GM23338 (cell line): ENCODE results near the gene SLC35F4.

Experiments used
- EZH2 ChIP-seq: fragments of 200-600 bp; sonication (generic); IDR thresholded peaks from one replicate; pipeline ENCODE4 v1.8.0; 2017; ENCODE audit warnings: antibody characterized with exemption, mild to moderate bottlenecking, low read depth; ENCODE audit not compliant: unreplicated experiment
- POLR2AphosphoS5 ChIP-seq: IDR thresholded peaks from 2 replicates; pipeline ENCODE4 v1.6.1; 2016; ENCODE audit warnings: antibody characterized with exemption, low read depth
- TF ChIP-seq, protein P1 (sequence below): IDR thresholded peaks from one replicate; pipeline ENCODE4 v1.6.1; 2018; ENCODE audit warnings: antibody characterized with exemption; ENCODE audit not compliant: unreplicated experiment
- TF ChIP-seq, protein P2 (sequence below), 2 experiments: fragments of 200-600 bp in 1 of 2; sonication (generic) in 1 of 2; conservative IDR thresholded peaks; 2 replicates each; pipeline versions ENCODE4 v1.5.1 to v1.6.1; 2016 to 2017; ENCODE audit warnings: antibody characterized with exemption in 2 of 2, low read depth in 2 of 2, mild to moderate bottlenecking in 2 of 2, moderate library complexity in 1 of 2

DNA sequence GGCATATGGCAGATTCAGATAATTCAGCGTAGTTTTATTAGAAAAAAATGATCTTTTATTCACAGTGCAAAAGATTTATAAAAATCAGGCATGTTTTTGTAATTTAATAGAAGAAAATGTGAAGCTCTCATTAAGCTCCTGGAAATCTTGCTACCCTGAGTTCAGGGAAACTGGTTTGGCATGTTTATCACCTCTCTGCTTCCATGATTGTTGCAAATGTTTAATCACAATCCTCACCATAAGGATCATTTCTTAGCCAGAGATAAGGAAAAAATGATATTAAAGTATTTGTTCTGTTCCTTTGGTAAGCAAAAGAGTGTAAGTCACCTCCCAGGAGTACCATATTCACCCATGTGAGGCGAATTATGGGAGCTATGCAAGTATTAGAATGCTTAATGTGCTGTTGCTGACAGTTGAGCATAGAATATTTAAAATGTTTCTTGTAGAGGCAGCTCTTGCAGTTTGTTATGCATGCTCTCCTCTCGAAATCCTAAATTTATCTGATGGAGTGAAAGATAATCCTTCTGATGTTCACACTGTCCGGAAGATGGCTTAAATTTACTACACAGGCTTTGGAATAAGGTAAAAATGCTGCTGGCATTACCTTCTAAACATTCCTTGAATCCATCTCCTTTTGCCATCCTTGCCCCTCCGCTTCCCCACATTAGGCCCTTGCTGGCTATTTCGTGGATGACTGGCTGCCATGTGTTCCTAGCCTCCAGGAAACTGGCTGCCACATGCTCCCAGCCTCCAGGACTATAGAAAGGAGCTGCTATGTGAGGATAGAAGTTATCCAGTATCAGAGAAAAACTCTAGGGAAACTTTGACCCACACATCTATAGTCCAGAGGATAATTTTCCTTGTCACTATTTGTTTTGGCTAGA lies 256.5 kb downstream of the SLC35F4 start:
- TF ChIP-seq POLR2AphosphoS5 (no peak), EZH2 (no peak)
- TF ChIP-seq, protein P1, sequence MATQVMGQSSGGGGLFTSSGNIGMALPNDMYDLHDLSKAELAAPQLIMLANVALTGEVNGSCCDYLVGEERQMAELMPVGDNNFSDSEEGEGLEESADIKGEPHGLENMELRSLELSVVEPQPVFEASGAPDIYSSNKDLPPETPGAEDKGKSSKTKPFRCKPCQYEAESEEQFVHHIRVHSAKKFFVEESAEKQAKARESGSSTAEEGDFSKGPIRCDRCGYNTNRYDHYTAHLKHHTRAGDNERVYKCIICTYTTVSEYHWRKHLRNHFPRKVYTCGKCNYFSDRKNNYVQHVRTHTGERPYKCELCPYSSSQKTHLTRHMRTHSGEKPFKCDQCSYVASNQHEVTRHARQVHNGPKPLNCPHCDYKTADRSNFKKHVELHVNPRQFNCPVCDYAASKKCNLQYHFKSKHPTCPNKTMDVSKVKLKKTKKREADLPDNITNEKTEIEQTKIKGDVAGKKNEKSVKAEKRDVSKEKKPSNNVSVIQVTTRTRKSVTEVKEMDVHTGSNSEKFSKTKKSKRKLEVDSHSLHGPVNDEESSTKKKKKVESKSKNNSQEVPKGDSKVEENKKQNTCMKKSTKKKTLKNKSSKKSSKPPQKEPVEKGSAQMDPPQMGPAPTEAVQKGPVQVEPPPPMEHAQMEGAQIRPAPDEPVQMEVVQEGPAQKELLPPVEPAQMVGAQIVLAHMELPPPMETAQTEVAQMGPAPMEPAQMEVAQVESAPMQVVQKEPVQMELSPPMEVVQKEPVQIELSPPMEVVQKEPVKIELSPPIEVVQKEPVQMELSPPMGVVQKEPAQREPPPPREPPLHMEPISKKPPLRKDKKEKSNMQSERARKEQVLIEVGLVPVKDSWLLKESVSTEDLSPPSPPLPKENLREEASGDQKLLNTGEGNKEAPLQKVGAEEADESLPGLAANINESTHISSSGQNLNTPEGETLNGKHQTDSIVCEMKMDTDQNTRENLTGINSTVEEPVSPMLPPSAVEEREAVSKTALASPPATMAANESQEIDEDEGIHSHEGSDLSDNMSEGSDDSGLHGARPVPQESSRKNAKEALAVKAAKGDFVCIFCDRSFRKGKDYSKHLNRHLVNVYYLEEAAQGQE, result no peak
- TF ChIP-seq, protein P2, sequence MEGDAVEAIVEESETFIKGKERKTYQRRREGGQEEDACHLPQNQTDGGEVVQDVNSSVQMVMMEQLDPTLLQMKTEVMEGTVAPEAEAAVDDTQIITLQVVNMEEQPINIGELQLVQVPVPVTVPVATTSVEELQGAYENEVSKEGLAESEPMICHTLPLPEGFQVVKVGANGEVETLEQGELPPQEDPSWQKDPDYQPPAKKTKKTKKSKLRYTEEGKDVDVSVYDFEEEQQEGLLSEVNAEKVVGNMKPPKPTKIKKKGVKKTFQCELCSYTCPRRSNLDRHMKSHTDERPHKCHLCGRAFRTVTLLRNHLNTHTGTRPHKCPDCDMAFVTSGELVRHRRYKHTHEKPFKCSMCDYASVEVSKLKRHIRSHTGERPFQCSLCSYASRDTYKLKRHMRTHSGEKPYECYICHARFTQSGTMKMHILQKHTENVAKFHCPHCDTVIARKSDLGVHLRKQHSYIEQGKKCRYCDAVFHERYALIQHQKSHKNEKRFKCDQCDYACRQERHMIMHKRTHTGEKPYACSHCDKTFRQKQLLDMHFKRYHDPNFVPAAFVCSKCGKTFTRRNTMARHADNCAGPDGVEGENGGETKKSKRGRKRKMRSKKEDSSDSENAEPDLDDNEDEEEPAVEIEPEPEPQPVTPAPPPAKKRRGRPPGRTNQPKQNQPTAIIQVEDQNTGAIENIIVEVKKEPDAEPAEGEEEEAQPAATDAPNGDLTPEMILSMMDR (conservative IDR thresholded peaks at IDR 0.05; ENCODE audit: low read depth in 2 of 2), result no peak
